MV-4-11 (cell line): Measurements from ENCODE around the gene FDPS.
"Not testable (repeated sequence)": the region's sequence is repeated elsewhere in the genome, so short reads cannot be mapped to it uniquely, and the experiment has no call there.

Experiments
- DNase-seq: peaks from one replicate; lab custom pipeline; 2025; lab: John Stamatoyannopoulos, UW

FDPS gene

GRCh38 chr1:155320252-155320651, 11.6 kb downstream of the FDPS start:
- DNase-seq: peak; percentile 38

- peak; percentile 53 for DNase-seq
Measured at GRCh38 chr1:155320661-155321617, 12.3 kb downstream of the FDPS start, which contains the start of gene RUSC1. Gene RUSC1 (plus strand): TSS chr1:155320894. CDS start chr1:155321774, 880 bp downstream.

GRCh38 chr1:155321639-155322503, 13.2 kb downstream of the FDPS start:
- no peak for DNase-seq

GRCh38 chr1:155322571-155322952, 13.9 kb downstream of the FDPS start:
- no peak for DNase-seq

GRCh38 chr1:155322953-155323728, 14.5 kb downstream of the FDPS start:
- DNase-seq: peak; percentile 85

GRCh38 chr1:155323729-155324036, 15.0 kb downstream of the FDPS start:
- peak; percentile 83 for DNase-seq

GRCh38 chr1:155324037-155324716, 15.5 kb downstream of the FDPS start:
- DNase-seq: peak; percentile 97

- peak; percentile 27 for DNase-seq
Measured at GRCh38 chr1:155324717-155325602, 16.3 kb downstream of the FDPS start.

- DNase-seq: no peak
Measured at GRCh38 chr1:155325603-155325893, 16.9 kb downstream of the FDPS start.

GRCh38 chr1:155326020-155326526, 17.4 kb downstream of the FDPS start:
- no peak for DNase-seq

GRCh38 chr1:155326631-155327037, 18.0 kb downstream of the FDPS start:
- no peak for DNase-seq

- DNase-seq: no peak
Measured at GRCh38 chr1:155327981-155328380, 19.3 kb downstream of the FDPS start.

GRCh38 chr1:155328856-155329255, 20.2 kb downstream of the FDPS start:
- DNase-seq: not testable (repeated sequence)

GRCh38 chr1:155329980-155330598, 21.4 kb downstream of the FDPS start:
- DNase-seq: peak; percentile 23

- DNase-seq: no peak
Measured at GRCh38 chr1:155334962-155335361, 26.3 kb downstream of the FDPS start.

GRCh38 chr1:155339515-155340097, 30.9 kb downstream of the FDPS start:
- no peak for DNase-seq

- DNase-seq: no peak
Measured at GRCh38 chr1:155342842-155343241, 34.2 kb downstream of the FDPS start.

- no peak for DNase-seq
Measured at GRCh38 chr1:155352631-155353030, 44.0 kb downstream of the FDPS start.

- DNase-seq: no peak
Measured at GRCh38 chr1:155360051-155360450, 51.4 kb downstream of the FDPS start.
